ENCODE data around the gene WIPF3.

DNA sequence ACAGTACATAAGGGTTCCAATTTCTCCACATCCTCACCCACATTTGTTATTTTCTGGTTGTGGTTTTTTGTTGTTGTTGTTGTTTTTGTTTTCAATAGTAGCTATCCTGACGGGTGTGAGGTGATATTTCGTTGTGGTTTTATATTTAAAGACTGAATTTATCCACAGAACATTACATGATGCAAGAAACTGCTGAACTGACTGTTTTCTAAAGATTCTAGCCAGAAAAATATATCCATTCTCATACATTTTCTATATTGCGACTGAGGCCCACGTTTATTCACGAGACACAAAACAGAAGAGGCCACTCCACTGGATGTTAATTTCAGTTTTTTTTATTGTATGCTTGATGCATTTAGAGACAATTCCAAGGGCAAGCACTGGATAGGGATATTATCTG lies 113.5 kb downstream of the WIPF3 start:
- TF ChIP-seq GATA2 (IDR thresholded peaks at IDR 0.05; ENCODE audit: low read depth, low read length) (no peak), GATA3 (IDR thresholded peaks at IDR 0.05; ENCODE audit: low read depth, low read length) (no peak)
